Activated CD4-positive, alpha-beta T cell treated with anti-CD3 and anti-CD28 coated beads, Interleukin-2, amount 10 ng/mL, durations not matched to agents 24 days and 14 days (primary cell): ENCODE data around the gene CARD10. TPM values are rescaled to one million over a fixed set of nuclear protein-coding genes. Genes with fewer than 3 reads are reported as not detected.
"Not testable (repeated sequence)": the region's sequence is repeated elsewhere in the genome, so short reads cannot be mapped to it uniquely, and the experiment has no call there.

ENCODE experiments used
- DNase-seq: peaks from one replicate; pipeline ENCODE4 v3.0.0; 2022
- H3K27ac Mint-ChIP-seq: one replicate; pipeline ENCODE4 v1.8.0; 2022; ENCODE audit warnings: mild to moderate bottlenecking, mixed read lengths
- H3K27me3 Mint-ChIP-seq: one replicate; pipeline ENCODE4 v1.8.0; 2022; ENCODE audit warnings: mixed read lengths
- H3K36me3 Mint-ChIP-seq: one replicate; pipeline ENCODE4 v1.8.0; 2022; ENCODE audit warnings: low read depth, mild to moderate bottlenecking, mixed read lengths
- H3K4me1 Mint-ChIP-seq: one replicate; pipeline ENCODE4 v1.8.0; 2021; ENCODE audit warnings: mixed read lengths
- H3K4me3 Mint-ChIP-seq: one replicate; pipeline ENCODE4 v1.8.0; 2022; ENCODE audit warnings: mild to moderate bottlenecking, moderate library complexity, mixed read lengths
- H3K9me3 Mint-ChIP-seq: one replicate; pipeline ENCODE4 v1.8.0; 2021; ENCODE audit warnings: mixed read lengths
- intact Hi-C: fragments of 100-400 bp; cut with micrococcal nuclease; formaldehyde crosslinking; loops from one replicate; pipeline ENCODE4 v1.15.1; 2023
- total RNA-seq: library from RNA; stranded (reverse); gene quantifications from 2 replicates; pipeline ENCODE4 v1.2.3, GENCODE V29; 2022

Gene CARD10
- total RNA-seq, 1 donor from 2014 or later, result not detected

GRCh38 chr22:37473437-37473946 is 45.7 kb downstream of the CARD10 start:
- Mint-ChIP-seq H3K27me3 (no peaks in the 10 kb centered on the region), H3K4me1 (peaks cover 10% of the 10 kb centered on the region), H3K36me3 (peaks cover 64% of the 10 kb centered on the region), H3K4me3 (no peak overlapping the region), H3K9me3 (no peaks in the 10 kb centered on the region), H3K27ac (no peak overlapping the region)
- DNase-seq, result no peak
- intact Hi-C loops, result no loop called here

GRCh38 chr22:37472418-37473006 is 46.7 kb downstream of the CARD10 start:
- intact Hi-C loops, result no loop called here
- peaks cover 10% of the 10 kb centered on the region for H3K4me1 Mint-ChIP-seq
- peak; percentile 79 for DNase-seq

GRCh38 chr22:37471727-37472417 is 47.3 kb downstream of the CARD10 start:
- Mint-ChIP-seq H3K27me3 (no peaks in the 10 kb centered on the region), H3K36me3 (peaks cover 59% of the 10 kb centered on the region), H3K4me3 (no peak overlapping the region), H3K4me1 (peaks cover 10% of the 10 kb centered on the region), H3K9me3 (no peaks in the 10 kb centered on the region), H3K27ac (no peak overlapping the region)
- intact Hi-C loops, result no loop called here
- no peak for DNase-seq

More at GRCh38 chr22:37472418-37473006, 46.7 kb downstream of the CARD10 start:
- Mint-ChIP-seq H3K9me3 (no peaks in the 10 kb centered on the region), H3K27ac (no peak overlapping the region), H3K27me3 (no peaks in the 10 kb centered on the region), H3K36me3 (peaks cover 61% of the 10 kb centered on the region), H3K4me3 (no peak overlapping the region)

GRCh38 chr22:37470087-37470445 is 49.1 kb downstream of the CARD10 start:
- Mint-ChIP-seq H3K27me3 (no peaks in the 10 kb centered on the region), H3K27ac (no peak overlapping the region), H3K36me3 (peaks cover 60% of the 10 kb centered on the region), H3K9me3 (no peaks in the 10 kb centered on the region), H3K4me3 (no peak overlapping the region), H3K4me1 (peaks cover 10% of the 10 kb centered on the region)
- intact Hi-C loops, result no loop called here
- DNase-seq, result no peak

DNA sequence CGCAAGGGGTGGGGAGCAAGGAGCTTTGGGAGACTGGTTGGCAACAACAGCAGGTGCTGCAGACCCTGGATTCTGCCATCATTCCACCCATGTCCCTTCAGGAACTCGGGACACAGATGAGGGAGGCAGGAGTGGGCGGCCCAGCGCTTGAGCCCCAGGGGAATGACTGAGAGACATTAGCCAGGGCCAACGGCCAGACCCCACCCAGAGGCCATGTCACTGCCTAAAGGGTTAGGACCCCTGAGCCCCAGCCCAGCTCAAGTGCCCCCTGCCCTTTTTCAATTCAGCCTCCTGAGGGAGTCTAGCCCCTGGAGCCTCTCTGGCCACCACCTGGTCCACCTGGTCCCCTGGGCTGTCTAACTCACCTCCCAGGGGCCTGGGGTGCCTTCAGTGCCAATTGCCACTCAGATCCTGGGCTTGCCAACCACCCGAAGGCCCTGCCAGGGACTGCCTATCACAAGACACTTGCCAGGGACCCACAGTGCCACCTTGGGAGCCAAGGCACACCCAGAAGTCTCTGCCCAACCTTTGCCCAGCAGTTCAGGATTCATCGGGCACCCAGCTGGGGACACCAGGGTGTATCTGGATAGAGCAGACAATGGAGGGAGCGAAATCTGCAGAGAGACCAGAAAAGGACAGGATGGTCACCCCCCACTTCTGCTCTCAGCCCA is 49.7 kb downstream of the CARD10 start:
- Mint-ChIP-seq H3K9me3 (no peaks in the 10 kb centered on the region), H3K27ac (no peak overlapping the region), H3K4me3 (no peak overlapping the region), H3K36me3 (peaks cover 57% of the 10 kb centered on the region), H3K27me3 (no peaks in the 10 kb centered on the region), H3K4me1 (peaks cover 11% of the 10 kb centered on the region)
- intact Hi-C loops, result no loop called here
- no peak for DNase-seq

DNA sequence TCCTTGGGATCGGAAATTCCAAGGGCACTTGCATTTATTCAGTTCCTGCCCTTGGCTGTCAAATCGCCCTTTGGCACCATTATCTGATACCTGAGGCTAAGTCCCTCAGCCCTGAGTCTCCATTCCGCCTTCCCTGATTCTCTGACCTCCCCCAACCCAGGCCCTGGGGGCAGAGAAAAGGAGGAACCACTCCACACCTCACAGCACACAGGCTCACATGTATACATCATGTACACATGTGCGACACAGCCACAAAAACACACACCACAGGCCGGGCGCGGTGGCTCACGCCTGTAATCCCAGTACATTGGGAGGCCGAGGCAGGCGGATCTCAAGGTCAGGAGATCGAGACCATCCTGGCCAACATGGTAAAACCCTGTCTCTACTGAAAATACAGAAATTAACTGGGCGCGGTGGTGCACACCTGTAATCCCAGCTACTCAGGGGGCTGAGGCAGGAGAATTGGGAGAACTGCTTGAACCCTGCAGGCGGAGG is 51.0 kb downstream of the CARD10 start:
- DNase-seq, H3K9me3 Mint-ChIP-seq, H3K4me3 Mint-ChIP-seq, H3K27ac Mint-ChIP-seq, H3K27me3 Mint-ChIP-seq, intact Hi-C loops: not testable (repeated sequence)
- Mint-ChIP-seq H3K4me1 (peaks cover 11% of the 10 kb centered on the region), H3K36me3 (peaks cover 51% of the 10 kb centered on the region)

DNA sequence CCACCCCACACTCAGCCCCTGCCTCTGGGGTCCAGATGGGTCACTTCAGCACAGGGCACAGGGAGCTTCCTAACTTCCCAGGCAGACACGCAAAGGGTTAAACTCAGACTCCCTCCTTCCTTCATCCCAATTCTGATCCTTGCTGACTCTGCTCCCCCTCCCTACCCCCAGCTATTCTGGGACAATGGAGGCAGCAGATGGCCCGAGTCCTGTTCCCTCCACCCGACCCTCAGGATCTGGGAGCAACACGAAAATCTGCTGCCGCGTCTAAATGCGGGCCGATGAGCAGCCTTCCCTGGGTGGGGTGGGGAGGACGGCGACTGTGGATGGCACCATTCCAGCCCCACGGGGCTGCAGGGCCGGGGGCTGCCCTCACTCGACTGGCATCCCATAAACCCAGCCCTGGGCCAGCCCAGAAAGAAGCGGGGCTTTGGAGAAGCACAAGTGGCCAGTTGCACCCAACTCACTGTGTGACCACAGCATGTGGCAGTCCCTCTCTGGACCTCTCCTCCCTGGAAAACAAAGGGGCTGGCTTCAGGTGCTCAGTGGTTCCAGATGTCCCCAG is 51.7 kb downstream of the CARD10 start:
- intact Hi-C loops, result no loop called here
- H3K4me1 Mint-ChIP-seq, result peaks cover 11% of the 10 kb centered on the region
- no peak for DNase-seq
- peaks cover 46% of the 10 kb centered on the region for H3K36me3 Mint-ChIP-seq
- no peaks in the 10 kb centered on the region for H3K9me3 Mint-ChIP-seq
- H3K27me3 Mint-ChIP-seq, result no peaks in the 10 kb centered on the region
- no peak overlapping the region for H3K27ac Mint-ChIP-seq
- H3K4me3 Mint-ChIP-seq, result no peak overlapping the region

- intact Hi-C loops, result no loop called here
- H3K9me3 Mint-ChIP-seq, result no peaks in the 10 kb centered on the region
- peaks cover 6% of the 10 kb centered on the region for H3K4me1 Mint-ChIP-seq
- no peak overlapping the region for H3K27ac Mint-ChIP-seq
- H3K4me3 Mint-ChIP-seq, result no peak overlapping the region
- no peak for DNase-seq
- peaks cover 31% of the 10 kb centered on the region for H3K36me3 Mint-ChIP-seq
- H3K27me3 Mint-ChIP-seq, result no peaks in the 10 kb centered on the region
Observed at GRCh38 chr22:37464181-37464580, 55.0 kb downstream of the CARD10 start.

DNA sequence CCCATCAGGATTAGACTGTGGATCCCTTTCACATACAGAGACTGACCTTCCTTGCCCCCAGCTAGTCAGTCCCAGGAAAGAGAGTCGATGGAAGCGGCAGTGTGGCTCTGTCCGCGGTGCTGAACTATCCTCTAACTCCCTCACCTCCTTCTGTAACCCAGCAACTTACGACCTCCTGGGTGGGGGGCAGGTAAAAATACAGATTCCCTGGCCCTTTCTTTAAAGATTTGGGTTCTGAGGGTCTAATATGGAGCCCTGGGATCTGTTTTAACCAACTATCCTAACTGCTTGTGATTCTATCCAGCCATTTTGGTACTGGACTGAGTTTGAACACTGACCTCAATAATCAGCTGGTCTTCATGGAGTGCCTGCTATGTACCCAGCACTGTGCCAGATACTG is 56.2 kb downstream of the CARD10 start:
- Mint-ChIP-seq H3K4me1 (peaks cover 4% of the 10 kb centered on the region), H3K27me3 (no peaks in the 10 kb centered on the region), H3K9me3 (no peaks in the 10 kb centered on the region), H3K4me3 (no peak overlapping the region), H3K36me3 (peaks cover 25% of the 10 kb centered on the region), H3K27ac (no peak overlapping the region)
- intact Hi-C loops, result no loop called here
- DNase-seq, result peak; percentile 69

DNA sequence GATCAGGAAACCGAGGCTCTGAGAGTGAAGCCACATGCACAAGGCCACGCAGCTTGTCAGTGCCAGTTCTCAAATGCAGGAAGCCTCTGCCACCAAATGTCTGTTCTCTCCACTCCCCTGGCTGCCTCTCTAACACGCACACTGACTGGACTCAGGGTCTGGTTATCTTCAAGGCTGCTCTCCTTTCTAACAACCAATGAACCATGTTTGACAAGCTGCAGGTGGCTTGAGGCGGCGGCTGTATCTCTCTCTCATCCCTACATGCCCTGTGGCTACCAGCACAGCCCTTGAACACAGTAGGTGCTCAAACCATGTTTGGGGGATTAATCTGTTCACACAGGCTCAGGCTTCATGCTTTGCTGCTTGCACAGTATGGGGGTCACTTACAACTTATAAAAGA is 56.8 kb downstream of the CARD10 start:
- H3K36me3 Mint-ChIP-seq, result peaks cover 24% of the 10 kb centered on the region
- no peak overlapping the region for H3K27ac Mint-ChIP-seq
- peaks cover 6% of the 10 kb centered on the region for H3K4me1 Mint-ChIP-seq
- H3K9me3 Mint-ChIP-seq, result no peaks in the 10 kb centered on the region
- intact Hi-C loops, result no loop called here
- H3K4me3 Mint-ChIP-seq, result no peak overlapping the region
- DNase-seq, result no peak
- no peaks in the 10 kb centered on the region for H3K27me3 Mint-ChIP-seq

DNA sequence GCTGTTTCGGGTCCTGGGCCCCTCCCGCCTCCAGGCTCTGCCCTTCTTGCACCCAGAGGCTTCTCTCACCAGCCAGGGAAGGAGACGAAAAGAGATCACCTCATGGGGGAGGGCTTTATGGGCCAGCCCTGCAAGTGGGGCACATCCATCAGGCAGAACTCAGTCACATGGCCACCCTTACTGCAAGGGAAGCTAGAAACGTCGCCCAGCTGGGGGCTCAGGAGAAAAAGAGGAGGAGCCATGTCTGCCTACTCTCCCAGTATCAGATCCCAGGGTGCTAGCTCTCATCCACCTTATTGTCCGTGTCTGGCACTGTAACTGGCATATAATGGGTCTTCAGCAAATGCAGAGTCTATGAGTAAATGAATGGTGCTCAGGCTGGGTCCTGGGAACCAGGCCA is 57.3 kb downstream of the CARD10 start:
- Mint-ChIP-seq H3K36me3 (peaks cover 24% of the 10 kb centered on the region), H3K4me1 (peaks cover 7% of the 10 kb centered on the region), H3K27me3 (no peaks in the 10 kb centered on the region), H3K4me3 (no peak overlapping the region), H3K9me3 (no peaks in the 10 kb centered on the region), H3K27ac (no peak overlapping the region)
- DNase-seq, result no peak
- intact Hi-C loops, result no loop called here

GRCh38 chr22:37460684-37461083 is 58.5 kb downstream of the CARD10 start:
- Mint-ChIP-seq H3K4me1 (peaks cover 7% of the 10 kb centered on the region), H3K4me3 (no peak overlapping the region), H3K9me3 (no peaks in the 10 kb centered on the region), H3K36me3 (peaks cover 19% of the 10 kb centered on the region), H3K27me3 (no peaks in the 10 kb centered on the region), H3K27ac (no peak overlapping the region)
- no peak for DNase-seq
- intact Hi-C loops, result no loop called here

GRCh38 chr22:37459206-37459605 is 60.0 kb downstream of the CARD10 start:
- DNase-seq, result no peak
- no peaks in the 10 kb centered on the region for H3K27me3 Mint-ChIP-seq
- intact Hi-C loops, result loop anchor here (5.0 kb wide), 1 partner anchor 42 kb away; no protein-coding TSS in a partner anchor
- peaks cover 10% of the 10 kb centered on the region for H3K36me3 Mint-ChIP-seq
- peaks cover 11% of the 10 kb centered on the region for H3K4me1 Mint-ChIP-seq
- H3K4me3 Mint-ChIP-seq, result no peak overlapping the region
- H3K9me3 Mint-ChIP-seq, result no peaks in the 10 kb centered on the region
- H3K27ac Mint-ChIP-seq, result no peak overlapping the region
